Breast epithelium (tissue), 3 donors: ENCODE results near the gene SLC4A9.
"Not testable (repeated sequence)": the region's sequence is repeated elsewhere in the genome, so short reads cannot be mapped to it uniquely, and the experiment has no call there.

Experiments
- POLR2A ChIP-seq: fragments of 450-650 bp; IDR thresholded peaks from one replicate; pipeline ENCODE4 v1.6.1; 2016; ENCODE audit warnings: antibody characterized with exemption, mild to moderate bottlenecking, moderate library complexity
- TF ChIP-seq, protein P1 (sequence below), 3 donors: fragments of 450-650 bp; IDR thresholded peaks; one replicate each; pipeline ENCODE4 v1.5.1; 2016 to 2017; ENCODE audit warnings: antibody characterized with exemption in 3 of 3, mild to moderate bottlenecking in 3 of 3, moderate library complexity in 3 of 3

DNA sequence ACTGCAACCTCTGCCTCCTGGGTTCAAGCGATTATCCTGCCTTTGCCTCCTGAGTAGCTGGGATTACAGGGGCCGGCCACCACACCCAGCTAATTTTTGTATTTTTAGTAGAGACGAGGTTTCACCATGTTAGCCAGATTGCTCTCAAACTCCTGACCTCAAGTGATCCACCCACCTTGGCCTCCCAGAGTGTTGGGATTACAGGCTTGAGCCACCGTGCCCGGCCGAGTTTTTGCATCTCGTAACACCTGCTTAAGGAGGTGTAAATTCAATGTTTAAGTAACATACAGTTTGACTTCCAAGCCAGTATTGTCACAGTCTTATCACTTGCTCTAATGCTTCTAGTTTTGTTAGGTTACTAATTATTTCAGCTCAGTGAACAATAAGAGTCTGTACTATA is 61.4 kb downstream of the SLC4A9 start:
- TF ChIP-seq, protein P1, sequence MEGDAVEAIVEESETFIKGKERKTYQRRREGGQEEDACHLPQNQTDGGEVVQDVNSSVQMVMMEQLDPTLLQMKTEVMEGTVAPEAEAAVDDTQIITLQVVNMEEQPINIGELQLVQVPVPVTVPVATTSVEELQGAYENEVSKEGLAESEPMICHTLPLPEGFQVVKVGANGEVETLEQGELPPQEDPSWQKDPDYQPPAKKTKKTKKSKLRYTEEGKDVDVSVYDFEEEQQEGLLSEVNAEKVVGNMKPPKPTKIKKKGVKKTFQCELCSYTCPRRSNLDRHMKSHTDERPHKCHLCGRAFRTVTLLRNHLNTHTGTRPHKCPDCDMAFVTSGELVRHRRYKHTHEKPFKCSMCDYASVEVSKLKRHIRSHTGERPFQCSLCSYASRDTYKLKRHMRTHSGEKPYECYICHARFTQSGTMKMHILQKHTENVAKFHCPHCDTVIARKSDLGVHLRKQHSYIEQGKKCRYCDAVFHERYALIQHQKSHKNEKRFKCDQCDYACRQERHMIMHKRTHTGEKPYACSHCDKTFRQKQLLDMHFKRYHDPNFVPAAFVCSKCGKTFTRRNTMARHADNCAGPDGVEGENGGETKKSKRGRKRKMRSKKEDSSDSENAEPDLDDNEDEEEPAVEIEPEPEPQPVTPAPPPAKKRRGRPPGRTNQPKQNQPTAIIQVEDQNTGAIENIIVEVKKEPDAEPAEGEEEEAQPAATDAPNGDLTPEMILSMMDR (IDR thresholded peaks at IDR 0.05) = not testable (repeated sequence)
- not testable (repeated sequence) for TF ChIP-seq POLR2A
